Ureter (tissue), 1 donor: ENCODE measurements around the gene HSD11B1. TPM values are rescaled to one million over a fixed set of nuclear protein-coding genes. Genes with fewer than 3 reads are reported as not detected.
A peak's percentile ranks its signal among the peaks of the same experiment; 100 is the strongest.
"Not testable (repeated sequence)": the region's sequence is repeated elsewhere in the genome, so short reads cannot be mapped to it uniquely, and the experiment has no call there.

Experiments used
- DNase-seq: peaks from one replicate; pipeline ENCODE4 v3.0.0-alpha.2; 2020; ENCODE audit warnings: low spot score
- total RNA-seq: library from RNA; stranded (reverse); gene quantifications from one replicate; pipeline ENCODE4 v1.2.4, GENCODE V29; 2023
- donor health status: DM: yes; HTN: yes; CAD: no.

HSD11B1 gene
- total RNA-seq, 1 donor from 2014 or later, result 4.1 TPM

DNA sequence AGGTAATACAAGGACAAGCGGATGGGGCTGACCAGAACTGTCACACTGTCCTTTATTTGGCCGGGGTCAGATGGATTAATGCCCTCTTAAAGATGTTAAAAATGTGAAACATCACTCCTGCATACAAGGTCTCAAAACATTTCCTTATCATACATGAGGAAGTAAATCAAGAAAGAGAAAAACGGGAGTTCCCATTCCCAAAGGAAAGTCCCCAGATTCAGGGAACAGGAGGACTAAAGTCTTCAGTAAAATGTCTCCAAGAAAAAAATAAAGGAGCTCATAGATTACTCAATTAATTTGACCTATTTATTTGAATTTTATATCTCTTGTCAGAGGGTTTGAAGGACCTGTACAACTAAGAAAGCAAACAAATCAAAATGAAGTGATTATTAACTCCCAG, 13.4 kb upstream of the HSD11B1 start:
- no peak for DNase-seq

DNA sequence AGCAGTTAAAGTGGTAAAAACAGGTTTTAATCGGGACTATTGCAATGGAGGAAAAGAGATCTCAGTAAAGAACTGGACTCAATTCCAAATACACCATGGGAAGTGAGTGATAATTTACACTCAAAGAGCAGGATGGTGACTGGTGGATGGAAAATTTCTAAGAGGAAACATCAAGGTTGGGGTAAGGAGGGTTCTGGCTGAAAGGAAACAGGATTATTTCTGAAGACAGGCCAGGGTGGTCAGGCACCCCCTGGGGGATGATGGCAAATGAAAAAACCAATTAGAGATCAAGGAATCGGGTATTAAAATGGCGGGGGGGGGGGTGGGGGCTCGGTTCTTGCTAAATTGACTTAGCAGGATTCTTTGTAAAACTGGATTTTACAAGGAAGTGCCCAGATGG, 12.3 kb upstream of the HSD11B1 start:
- no peak for DNase-seq

DNA sequence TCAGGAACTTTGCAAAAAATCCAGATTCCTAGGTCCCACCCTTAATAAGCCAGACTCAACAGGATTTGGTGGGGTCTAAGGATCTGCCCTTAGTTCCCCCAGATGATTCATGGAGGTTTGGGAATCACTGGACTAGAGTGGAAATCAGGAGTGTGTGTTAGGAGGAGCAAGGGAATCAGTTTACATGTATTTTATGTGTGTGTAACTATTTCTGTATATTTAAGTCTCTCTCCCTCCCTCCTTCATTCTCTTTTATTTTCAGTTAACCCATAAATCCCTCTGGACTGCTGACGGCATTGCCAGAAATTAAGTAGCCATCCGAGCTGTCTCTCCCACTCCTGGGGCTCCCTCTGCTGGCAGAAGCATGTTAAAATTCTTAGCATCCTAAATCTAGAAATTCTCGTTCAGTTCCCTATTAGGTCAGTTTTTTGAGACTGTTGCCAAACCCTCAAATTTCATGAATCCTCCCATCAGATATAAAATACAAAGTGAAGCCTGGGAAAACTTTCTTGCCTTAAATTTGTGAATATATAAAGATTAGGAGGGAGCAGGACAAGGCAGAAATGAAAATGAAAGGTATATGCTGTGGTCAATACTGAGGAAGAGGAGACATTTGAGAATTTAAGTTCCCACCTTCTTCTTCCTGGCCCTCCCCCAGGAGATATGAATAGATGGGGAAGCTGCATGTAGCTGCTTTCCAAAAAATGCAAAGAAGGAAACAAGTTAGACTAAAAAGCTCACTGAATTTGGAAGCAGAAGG, 11.7 kb upstream of the HSD11B1 start:
- DNase-seq, result peak; percentile 81

DNA sequence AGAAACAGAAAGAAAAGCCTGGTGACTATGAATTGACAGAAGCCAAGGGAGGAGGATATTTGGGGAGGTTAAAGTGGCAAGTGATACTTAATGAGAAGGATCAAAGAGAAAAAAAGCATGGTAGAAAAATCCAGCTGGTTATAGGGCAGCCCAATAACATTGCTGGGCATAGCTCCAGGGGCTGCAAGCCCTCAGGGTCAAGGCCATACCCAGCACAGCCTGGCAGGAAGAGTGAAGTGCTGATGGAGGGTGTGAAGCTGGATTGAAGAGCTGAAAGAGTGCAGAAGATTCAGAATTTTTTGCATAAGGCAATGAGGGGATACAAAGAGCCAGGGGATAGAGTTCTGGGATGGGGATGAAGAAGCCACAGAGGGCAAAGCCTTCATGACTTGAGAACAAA, 8.0 kb upstream of the HSD11B1 start:
- DNase-seq, result no peak

DNA sequence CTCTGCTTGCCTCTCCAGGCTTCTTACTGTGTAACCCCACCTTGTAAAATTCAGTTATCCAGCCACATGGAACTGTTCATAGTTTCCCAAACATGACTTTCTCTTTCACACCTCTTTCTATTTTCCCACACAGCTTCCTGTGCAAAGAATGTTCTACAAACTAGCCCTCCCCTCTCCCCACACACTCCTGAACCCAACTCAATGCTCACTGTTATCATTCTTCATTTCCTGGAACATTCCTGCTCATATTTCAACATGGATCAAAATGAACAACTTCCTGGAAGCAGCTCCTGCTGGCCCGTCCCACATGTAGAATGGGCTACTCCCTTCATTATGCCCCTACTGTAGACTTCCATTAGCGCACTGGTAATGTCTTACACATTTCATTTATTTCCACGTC, 7.5 kb upstream of the HSD11B1 start:
- DNase-seq, result no peak

DNA sequence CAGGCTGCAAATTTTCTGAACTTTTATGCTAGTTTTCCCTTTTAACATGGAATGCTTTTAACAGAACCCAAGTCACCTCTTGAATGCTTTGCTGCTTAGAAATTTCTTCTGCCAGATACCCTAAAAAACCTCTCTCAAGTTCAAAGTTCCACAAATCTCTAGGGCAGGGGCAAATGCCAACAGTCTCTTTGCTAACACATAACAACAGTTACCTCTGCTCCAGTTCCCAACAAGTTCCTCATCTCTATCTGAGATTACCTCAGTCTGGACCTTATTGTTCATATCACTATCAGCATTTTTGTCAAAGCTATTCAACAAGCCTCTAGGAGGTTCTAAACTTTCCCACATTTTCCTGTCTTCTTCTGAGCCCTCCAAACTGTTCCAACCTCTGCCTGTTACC, 4.0 kb upstream of the HSD11B1 start:
- not testable (repeated sequence) for DNase-seq

DNA sequence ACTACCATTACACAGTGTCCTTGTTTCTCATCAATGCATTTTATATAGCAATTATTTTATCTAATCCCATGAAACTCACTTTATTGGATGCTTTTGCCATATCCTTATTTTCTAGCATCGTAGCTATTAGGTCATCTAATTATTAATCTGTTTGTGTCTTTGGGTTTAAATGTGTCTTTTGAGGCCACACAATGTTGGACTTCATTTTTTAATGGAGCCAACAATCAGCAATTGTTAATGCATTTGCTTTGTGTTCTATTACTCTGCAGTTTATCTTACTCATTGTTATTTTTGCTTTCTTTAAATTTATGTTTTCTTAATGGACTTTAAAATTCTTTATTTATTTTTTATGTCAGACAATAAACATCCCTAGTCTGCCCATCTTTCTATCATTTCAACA, 1.8 kb upstream of the HSD11B1 start:
- DNase-seq, result no peak

DNA sequence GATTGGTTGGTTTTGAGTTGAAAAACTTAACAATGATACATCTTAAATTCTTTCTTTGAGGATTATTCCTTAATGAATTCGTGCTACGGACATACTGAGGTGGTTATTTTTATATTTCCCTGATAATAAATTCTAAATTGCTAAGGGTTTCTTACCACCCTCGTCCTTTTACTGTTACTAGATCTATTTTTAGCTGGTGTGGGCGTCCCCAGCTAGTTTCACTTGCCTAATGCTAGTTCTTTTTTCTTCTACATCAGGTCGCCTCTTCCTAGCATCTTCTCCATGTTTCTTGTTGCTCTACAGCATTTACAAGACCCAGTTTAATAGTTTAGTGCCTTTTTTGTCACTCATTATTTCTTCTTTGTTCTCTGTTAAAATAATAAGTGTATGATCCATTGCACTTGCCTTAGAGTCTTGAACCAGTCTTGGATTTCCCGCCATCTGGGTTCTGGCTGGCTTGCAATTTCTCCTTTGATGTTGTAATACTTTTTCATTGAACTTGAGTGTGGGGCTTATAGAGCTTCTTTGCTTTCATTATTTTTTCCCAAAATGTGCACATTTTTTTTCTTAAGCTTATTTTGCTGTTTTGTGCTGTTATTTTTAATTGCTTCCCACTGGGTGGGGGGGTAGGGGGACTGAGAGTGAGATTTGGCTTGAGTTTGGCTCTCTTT, 677 bp upstream of the HSD11B1 start:
- DNase-seq, result no peak

DNA sequence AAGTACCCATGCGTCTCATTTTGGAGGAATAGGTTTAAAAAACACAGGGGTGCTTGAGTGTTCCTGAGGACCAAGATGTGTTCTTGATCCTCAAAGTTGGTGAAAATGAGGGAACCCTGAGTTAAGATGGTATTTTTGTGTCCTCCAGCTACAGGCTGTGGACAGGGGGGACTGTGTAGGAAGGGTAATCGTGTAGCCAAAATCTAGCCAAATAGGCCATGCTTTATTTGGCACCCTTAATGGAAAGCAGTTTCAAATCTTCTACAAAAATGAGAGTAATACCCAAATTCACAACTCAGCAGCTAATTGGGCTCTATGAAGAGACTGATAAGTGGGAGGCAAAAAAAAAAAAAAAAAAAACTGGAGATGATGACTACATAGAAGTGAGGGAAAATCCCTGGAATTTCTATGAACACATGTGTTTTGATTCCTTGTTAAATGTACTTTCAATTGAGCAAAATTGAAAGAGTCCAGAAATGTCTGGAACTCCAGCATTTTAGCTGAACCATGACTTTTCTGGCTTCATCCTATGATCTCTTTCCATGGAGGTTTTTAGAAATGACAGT, 470 bp downstream of the HSD11B1 start:
- DNase-seq, result no peak

DNA sequence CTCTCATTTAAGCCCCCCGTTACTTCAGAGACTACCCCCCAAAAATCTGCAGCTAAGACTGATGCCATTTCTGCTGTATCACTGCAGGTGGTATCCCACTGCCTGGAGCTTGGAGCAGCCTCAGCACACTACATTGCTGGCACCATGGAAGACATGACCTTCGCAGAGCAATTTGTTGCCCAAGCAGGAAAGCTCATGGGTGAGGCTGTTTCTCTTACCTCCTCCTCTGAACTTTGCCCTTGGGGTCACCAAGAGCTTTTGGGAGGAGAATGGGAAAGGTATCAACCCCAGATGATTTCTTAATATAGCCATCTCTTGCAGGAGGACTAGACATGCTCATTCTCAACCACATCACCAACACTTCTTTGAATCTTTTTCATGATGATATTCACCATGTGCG, 2.0 kb downstream of the HSD11B1 start:
- DNase-seq, result no peak

DNA sequence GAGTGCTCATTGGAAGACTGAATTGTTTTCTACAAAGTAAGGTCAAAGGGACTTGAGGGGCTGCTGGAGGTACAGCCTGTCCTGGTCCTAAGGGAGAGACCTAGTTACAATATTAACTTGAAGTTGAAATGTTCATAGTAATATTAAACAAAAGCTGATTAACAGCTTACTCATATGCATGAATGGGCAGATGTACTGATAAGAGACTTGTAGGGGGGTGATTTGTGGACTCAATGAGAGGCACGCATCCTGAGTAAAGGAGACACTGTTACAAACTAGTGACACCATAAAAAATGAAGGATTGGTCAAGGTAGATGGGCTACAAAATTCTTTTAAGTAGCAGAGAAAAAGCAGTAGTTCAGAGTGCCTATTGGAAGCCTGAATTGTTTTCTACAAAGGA, 2.7 kb downstream of the HSD11B1 start:
- no peak for DNase-seq

DNA sequence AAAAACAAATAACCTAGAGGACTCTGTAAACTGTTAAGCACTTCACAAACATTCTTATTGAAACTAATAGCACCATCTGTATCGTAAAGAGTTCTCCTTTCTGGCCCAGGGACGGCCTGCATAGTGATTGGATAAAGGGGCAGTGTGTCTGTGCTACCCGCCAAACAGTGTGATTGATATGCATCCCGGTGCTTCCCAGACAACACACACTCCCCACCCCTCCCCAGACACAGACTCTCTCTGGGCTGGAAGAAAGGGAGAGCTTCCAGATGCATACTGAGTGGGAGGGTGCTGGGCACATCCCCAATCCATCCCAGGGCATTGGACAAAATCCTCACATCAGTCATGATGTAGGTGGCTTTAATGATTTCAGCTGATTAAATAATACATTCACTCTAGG, 3.7 kb downstream of the HSD11B1 start:
- DNase-seq, result no peak

DNA sequence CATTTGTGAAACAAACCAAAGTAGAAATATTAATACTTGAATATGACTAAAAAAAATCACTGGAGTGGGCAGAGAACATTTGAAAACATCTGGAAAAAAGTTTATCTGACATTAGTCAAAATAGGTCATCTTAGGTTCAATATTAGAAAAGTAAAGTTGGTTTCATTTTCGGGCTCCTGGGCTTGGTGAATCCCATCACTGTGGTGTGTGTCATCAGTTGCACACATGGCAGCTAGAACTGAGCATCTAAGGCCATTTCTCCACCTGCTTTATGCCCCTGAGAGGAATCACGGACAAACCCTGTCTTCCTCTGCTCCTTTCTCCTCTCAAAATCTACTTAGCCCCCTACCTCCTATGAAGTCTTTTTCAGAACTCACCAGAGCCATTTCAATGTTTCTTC, 5.4 kb downstream of the HSD11B1 start:
- DNase-seq, result no peak

DNA sequence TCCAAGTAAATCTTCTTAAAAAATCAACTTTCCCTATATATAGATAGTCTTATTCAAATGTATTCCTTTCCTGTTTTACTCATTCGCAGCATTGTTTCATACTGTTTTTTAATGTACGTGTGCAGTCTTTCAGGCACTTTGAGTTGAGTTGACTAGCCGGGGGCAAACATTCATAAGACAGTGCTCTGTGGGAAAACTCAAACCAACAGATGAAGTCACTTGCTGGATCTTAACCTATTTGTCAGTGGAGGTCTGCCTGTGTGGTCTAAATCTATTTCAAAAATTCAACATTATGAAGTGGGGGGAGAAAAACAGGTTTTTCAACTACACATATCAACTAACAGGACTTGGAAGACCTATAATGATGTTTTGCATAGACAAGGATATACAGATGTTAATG, 6.2 kb downstream of the HSD11B1 start:
- DNase-seq, result no peak

DNA sequence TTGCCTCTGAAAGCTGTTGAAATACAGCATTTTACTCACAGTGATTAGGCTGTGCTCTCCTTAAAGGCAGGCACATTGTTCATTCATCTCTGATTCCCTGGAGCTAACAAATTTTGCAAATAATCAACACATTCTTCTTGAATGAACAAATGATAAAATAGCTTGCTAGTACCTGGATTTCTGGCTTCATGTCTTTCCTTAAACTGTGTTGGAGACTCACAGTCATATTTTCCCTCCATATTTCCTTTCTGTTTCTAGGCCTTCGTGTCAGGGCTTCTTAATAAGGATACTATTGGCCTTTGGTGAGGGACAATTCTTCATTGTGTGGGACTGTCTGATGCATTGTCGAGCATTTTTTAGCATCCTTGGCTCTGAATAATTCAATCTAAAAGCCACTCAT, 9.7 kb downstream of the HSD11B1 start:
- no peak for DNase-seq

DNA sequence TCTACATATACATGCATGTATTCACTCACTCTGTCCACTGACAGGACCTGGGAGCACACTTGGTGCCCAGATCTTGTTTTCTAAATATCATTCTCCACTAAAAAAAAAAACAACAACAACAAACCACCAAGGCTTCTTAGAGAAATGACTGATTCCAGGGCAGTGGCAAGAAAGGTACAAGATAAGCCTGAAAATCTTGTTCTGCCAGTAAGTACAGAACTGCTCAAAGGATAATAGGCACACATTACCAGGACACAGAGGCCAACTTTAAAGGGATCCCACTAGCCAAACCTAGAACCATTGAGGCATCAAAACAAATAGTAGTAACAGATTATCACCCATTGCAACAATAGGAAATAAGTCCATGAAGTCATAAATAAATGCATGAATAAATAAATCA, 10.7 kb downstream of the HSD11B1 start:
- no peak for DNase-seq

DNA sequence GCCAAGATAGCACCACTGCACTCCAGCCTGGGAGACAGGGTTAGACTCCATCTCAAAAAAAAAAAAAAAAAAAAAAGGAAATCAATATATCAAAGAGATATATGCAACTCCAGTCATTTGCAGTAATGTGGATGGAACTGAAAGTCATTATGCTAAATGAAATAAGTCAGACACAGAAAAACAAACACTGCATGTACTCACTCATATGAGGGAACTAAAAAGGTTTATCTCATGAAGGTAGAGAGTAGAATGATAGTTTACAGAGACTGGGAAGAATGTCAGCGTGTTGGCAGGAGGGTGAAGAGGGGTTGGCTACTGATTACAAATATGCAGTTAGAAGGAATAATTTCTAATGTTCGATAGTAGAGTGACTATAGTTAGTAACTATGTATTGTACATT, 13.2 kb downstream of the HSD11B1 start:
- DNase-seq, result no peak

DNA sequence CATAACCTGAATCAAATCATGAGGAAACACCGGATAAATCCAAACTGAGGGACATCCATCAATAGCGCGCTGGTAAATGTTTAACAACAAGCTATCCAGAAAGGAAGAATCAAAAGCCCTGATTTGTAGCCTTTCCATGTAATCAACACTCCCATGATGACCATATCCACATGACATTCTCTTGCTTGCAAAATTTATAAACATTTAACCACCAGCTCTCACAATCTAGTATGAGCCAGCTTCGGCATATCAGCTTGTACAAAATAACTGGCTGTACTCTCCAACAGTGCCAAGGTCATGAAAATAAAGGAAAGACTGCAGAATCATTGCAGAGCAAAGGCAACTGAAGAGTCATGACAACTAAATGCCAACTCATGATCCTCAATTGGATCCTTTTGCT, 15.7 kb downstream of the HSD11B1 start:
- no peak for DNase-seq

DNA sequence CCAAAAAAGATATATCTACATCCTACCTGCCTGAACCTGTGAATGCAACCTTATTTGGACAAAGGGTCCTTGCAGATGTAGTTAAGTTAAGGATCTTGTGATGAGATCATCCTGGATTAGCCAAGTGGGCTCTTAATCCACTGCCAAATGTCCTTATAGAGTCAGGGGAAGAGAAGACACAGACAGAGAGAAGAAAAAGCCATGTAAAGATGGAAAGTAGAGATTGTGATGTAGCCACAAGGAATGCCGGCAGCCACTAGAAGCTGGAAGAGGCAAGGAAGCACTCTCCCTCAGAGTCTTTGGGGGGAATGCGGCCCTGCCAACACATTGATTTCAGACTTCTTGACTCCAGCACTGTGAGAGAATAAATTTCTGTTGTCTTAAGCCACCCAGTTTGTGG, 16.2 kb downstream of the HSD11B1 start:
- DNase-seq, result no peak

DNA sequence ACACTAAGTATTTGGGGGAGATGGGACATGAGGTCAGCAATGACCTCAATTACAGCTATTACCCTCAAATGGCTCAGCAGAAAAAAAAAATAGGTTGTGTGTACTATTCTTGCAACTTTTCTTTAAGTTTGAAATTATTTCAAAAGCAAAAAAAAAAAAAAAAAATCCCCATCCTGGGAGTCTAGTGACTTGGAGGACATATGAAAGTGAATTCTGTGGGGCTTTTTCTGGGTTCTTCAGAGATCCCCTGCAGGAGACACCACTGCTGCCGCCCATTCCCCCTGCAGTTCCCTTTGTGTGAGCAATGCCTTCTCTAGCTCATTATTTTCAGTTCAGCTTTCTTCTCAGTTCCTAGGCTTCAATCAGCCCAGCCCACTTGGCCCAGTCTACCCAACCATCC, 16.7 kb downstream of the HSD11B1 start:
- no peak for DNase-seq

DNA sequence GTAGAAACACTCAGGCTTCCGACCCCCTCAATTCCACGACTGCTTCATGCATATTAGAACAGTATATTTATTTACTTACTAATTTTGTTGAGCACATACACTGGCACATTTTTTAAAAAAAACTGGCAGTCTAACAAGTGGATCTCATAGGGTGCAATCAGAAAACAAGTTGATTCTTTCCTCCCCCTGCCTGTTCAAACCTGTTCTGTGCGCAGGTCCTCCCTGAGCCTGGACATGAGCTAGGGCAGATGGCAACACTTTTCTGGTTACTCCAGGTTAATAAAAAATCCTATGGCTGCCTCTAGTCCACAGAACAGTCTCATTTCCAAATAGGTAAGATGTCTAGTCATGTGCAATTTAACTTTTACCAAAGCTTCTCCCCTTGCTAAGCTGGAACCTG, 18.6 kb downstream of the HSD11B1 start:
- DNase-seq, result no peak

DNA sequence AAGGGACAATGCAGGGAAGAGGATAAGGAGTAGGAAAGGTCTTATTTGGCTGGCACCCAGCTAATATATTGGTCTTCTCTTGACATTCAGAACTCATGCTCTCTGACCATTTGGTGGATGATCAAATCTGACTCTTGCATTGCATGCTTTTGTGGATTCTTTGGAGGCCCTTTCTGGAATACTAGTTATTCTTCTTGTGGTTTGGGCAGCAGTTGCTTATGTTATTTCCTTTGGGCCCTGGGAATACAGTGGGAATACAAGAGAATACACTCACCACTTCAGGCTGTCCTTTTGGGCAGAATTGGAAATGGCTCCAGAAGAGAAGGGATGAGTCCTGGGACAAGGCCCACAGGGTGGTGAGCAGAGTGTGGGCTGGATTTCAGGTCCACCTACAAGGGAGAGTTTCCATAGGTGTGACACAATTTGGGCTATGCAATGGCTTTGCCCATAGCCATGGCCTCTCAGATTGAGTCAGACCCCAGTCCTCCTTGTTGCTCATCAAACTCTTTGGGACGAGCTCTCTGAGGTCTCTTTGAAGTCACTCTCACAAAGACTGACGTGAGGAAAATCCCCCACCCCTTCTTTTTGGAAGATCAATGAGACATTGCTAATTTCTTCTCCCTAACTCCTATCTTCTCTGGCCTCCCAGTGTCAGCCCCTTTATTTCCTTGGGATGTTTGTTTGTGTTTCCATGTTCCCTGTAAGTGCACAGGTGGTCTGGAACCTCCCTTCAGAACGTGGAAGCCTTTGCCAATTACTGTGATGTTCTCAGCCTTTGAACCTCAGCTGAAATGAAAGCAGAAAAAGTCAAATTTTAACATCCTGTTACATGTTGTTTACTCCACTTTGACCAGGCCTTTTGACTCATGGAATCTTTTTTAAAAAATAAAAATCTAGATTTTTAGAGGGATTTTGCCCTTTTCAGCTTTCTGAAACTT, 19.4 kb downstream of the HSD11B1 start:
- DNase-seq, result no peak
